Medulla oblongata (tissue), 1 donor: ENCODE data around the gene THYN1.

Experiments
- DNase-seq: peaks from one replicate; pipeline ENCODE4 v3.0.0-alpha.2; 2015; ENCODE audit errors: extremely low spot score

THYN1 gene

DNA sequence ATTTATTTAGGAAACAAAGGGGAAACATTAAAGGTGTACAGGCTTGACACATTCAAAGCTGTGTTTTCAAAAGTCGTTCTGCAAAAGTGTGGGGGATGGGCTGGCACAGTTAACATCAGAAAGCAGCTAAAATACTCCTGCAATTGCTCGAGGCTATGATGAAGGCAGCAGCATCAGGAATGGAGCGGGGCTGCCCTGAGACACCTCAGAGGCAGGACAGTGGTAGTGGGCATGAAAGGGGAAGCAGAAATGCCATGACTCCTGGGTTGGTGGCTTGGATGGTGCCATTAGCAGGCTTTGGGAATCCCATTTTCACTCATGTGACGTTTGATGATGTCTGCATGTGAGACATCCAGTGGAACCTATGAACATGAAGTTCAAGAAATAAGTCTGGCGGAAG is 30.0 kb downstream of the THYN1 start:
- peak; percentile 14 for DNase-seq

- peak; percentile 47 for DNase-seq
Observed at GRCh38 chr11:134216816-134217215, 36.3 kb downstream of the THYN1 start.

GRCh38 chr11:134215836-134216235 is 37.3 kb downstream of the THYN1 start:
- peak; percentile 11 for DNase-seq

DNA sequence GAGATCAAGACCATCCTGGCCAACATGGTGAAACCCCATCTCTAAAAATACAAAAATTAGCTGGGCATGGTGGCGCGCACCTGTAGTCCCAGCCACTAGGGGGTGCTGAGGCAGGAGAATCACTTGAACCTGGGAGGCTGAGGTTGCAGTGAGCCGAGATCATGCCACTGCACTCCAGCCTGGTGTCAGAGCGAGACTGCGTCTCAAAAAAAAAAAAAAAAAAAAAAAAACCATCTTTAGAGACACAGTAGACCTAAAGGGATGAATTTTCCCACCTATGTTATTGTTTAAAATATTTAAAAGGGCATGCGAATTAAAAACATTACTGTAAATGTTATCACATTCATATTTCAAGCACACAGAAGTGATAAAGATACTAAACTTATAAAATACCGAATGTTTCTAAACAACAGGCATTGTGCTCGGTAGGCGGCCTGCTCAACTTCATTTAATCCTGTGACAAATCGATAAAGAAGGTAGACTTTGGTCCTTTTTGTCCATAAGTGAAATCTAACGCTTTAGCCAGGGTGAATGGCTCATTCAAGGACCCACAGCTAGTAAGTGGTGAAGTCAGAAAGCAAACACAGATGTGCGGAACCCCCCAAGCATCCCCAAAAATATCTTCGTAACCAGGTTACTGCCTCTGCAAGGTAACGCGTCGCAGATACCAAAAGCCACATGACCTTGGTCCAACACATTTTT is 45.5 kb downstream of the THYN1 start:
- no peak for DNase-seq

DNA sequence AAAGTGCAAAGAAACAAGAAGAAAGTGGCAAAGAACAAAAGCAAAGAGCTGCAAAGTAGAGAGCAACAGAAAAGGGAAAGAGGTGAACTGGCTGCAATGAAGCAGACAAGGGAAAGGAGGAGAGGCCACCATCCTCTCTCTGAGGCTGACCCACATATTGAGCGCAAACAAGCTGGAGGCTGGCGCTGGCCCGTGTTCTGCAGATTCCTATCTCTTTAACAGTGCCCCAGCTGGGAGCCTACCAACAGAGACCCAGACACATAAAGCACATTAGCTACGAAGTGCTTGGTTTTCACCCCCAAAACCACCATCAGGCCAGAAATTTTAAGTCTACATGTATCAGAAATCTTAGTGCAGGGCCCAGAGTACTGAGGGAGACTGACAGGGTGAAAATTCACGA is 47.0 kb downstream of the THYN1 start:
- no peak for DNase-seq

DNA sequence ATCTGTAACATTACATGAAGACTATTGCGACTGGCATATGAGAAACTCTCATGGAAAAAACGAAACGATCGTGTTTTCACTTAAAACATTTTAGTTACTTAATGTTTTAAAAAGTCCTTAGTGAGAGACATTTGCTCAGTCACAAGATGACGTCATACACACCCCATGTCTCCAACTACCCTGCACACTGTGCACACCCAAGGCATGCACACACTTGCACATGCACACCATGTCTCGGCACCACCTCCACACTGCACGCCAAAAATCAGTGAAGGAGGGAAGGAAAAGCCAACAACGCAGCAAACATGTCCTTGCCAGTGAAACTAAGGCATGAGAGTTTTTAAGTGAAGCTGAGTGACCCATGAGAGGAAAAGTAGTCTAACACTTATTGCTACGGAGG is 47.4 kb downstream of the THYN1 start:
- no peak for DNase-seq

DNA sequence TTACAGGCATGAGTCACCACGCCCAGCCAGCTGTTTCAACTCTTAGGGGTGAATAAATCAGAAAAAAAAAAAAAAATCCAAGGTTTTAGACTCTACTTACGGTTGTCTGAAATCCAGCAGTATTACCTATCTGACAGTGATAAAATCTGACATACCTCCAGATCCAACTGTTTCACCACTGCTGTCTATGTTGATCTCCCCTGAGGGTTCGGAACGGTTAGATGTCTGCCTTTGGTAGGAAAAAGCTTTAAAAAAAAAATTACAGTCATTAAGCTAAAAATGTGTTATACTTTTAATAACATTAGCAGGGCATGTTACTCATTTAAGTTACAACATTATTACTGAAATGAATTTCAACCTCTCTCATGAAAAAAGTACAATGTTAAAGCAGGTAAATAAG is 50.5 kb downstream of the THYN1 start:
- DNase-seq: no peak

DNA sequence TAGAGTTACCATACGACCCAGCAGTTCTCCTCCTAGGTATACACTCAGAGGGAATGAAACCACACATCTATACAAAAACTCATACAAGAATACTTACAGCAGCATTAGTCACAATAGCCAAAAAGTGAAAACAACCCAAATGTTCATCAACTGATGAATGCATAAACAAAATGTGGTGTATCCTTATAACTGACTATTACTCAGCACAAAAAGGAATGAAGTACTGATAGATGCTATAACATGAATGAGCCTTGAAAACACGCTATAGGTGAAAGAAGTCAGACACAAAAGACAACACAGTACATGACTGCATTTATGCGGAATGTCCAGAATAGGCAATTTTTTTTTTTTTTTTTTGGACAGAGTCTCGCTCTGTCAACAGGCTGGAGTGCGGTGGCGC is 52.5 kb downstream of the THYN1 start:
- no peak for DNase-seq

GRCh38 chr11:134199531-134199930 is 53.6 kb downstream of the THYN1 start:
- DNase-seq: no peak
